ENCODE data around the gene TBC1D13.

DNA sequence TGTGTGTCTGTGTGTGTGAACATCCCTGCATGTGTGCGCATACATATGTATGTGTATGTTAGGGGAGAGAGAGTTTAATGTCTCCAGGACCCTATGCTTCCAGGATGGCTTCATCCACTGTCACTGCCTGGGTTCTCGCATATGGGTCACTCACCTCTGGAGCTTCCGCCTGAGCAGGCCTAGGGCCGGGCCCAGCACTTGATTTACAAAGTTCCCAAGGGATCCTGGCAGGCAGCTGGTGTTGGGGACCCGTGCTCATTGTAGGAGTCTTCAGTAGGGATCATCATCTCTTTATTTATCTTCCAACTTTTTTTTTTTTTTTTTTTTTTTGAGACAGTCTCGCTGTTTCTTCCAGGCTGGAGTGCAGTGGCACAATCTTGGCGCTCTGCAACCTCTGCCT is 13.0 kb downstream of the TBC1D13 start:
- TF ChIP-seq, protein P1, sequence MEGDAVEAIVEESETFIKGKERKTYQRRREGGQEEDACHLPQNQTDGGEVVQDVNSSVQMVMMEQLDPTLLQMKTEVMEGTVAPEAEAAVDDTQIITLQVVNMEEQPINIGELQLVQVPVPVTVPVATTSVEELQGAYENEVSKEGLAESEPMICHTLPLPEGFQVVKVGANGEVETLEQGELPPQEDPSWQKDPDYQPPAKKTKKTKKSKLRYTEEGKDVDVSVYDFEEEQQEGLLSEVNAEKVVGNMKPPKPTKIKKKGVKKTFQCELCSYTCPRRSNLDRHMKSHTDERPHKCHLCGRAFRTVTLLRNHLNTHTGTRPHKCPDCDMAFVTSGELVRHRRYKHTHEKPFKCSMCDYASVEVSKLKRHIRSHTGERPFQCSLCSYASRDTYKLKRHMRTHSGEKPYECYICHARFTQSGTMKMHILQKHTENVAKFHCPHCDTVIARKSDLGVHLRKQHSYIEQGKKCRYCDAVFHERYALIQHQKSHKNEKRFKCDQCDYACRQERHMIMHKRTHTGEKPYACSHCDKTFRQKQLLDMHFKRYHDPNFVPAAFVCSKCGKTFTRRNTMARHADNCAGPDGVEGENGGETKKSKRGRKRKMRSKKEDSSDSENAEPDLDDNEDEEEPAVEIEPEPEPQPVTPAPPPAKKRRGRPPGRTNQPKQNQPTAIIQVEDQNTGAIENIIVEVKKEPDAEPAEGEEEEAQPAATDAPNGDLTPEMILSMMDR (IDR thresholded peaks at IDR 0.05; ENCODE audit: insufficient read depth, low read length, poor library complexity, severe bottlenecking): no peak
- no peak for TF ChIP-seq EZH2phosphoT487 (conservative IDR thresholded peaks at IDR 0.05; ENCODE audit: low read length)

All from SU-DHL-6 (cell line).